T-helper 2 cell treated with Interferon-gamma antibody and Interleukin-4, amounts not matched to agents 5 μg/mL and 100 μg/mL, for 36 hours (primary cell): ENCODE measurements around the gene COL9A3.

Source experiments
- DNase-seq: peaks from one replicate; pipeline ENCODE4 v3.0.0; 2021; ENCODE audit warnings: low spot score
- H3K27ac Mint-ChIP-seq: one replicate; pipeline ENCODE4 v1.8.0; 2021; ENCODE audit warnings: mild to moderate bottlenecking, mixed read lengths
- H3K27me3 Mint-ChIP-seq: one replicate; pipeline ENCODE4 v1.8.0; 2021; ENCODE audit warnings: low read depth, mixed read lengths
- H3K36me3 Mint-ChIP-seq: one replicate; pipeline ENCODE4 v1.8.0; 2021; ENCODE audit warnings: low read depth, mixed read lengths
- H3K4me1 Mint-ChIP-seq: one replicate; pipeline ENCODE4 v1.8.0; 2021; ENCODE audit warnings: low read depth, mixed read lengths
- H3K4me3 Mint-ChIP-seq: one replicate; pipeline ENCODE4 v1.8.0; 2022; ENCODE audit warnings: mild to moderate bottlenecking, moderate library complexity, mixed read lengths
- H3K9me3 Mint-ChIP-seq: one replicate; pipeline ENCODE4 v1.8.0; 2021; ENCODE audit warnings: mixed read lengths

Gene COL9A3

GRCh38 chr20:62832212-62832922 lies 15.5 kb downstream of the COL9A3 start:
- peak; percentile 44 for DNase-seq
- no peaks in the 10 kb centered on the region for H3K27me3 Mint-ChIP-seq
- H3K4me3 Mint-ChIP-seq = peak overlapping the region; percentile 28
- peaks cover 8% of the 10 kb centered on the region for H3K4me1 Mint-ChIP-seq
- no peaks in the 10 kb centered on the region for H3K9me3 Mint-ChIP-seq
- no peaks in the 10 kb centered on the region for H3K36me3 Mint-ChIP-seq
- peak overlapping the region; percentile 52 for H3K27ac Mint-ChIP-seq

DNA sequence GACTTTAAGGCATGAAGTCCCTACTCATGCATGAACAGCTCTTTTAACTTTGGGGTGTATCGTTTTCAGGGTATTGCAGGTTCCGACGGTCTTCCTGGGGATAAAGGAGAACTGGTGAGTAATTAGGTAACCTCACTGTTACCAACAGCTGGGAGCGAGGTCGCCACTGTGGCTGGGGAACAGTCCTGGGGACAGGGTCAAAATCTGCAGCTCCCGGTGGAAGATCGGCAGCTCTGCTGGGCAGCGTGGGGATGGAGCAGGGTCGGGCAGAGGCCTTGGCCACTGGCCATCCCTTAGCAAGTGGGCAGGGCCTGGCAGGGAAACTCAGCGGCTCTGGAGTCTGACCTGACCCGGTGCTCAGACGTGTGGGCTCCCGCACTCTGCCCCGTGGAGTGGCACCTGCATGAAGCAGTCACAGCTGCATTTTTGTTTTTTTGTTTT lies 16.1 kb downstream of the COL9A3 start:
- peak overlapping the region; percentile 28 for H3K4me3 Mint-ChIP-seq

DNA sequence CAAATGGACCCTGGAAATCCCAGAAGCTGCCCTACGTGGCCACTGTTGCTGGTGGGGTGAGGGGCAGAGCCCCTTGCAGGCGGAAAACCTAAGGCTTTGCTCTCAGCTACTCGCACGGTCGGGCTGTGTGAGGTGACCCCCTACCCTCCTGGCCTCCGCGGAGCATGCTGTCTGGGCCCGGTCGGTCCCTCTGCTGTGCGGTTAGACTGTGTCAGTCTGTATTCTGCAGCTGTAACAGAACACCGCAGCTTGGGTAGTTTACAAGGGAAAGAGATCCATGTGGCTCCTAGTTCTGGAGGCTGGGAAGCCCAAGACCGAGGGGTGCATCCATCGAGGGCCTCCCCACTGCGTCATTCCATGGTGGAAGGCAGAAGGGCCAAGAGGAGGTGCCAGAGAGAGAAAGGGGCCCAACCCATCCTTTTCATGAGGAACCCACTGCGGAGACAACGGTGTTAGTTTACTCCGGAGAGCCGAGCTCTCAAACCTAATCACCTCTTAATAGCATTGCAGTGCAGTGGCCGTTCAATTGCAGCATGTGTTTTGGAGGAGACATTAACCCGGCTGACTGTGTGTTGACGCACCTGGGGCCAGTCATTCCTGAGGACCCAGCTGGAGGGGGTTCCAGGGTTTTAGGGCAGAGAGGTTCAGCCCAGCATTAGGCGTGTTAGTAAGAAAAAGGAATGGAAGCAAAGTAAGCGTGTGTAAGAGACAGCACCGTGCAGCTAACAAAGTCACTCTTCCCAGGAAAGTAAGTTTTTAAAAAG lies 18.3 kb downstream of the COL9A3 start:
- no peak overlapping the region for H3K27ac Mint-ChIP-seq
- H3K27me3 Mint-ChIP-seq = no peaks in the 10 kb centered on the region
- H3K4me1 Mint-ChIP-seq = peaks cover 8% of the 10 kb centered on the region
- no peak overlapping the region for H3K4me3 Mint-ChIP-seq
- no peaks in the 10 kb centered on the region for H3K9me3 Mint-ChIP-seq
- H3K36me3 Mint-ChIP-seq = no peaks in the 10 kb centered on the region
- DNase-seq = no peak

More for the DNA sequence above, 16.1 kb downstream of the COL9A3 start:
- H3K27me3 Mint-ChIP-seq = no peaks in the 10 kb centered on the region
- no peaks in the 10 kb centered on the region for H3K36me3 Mint-ChIP-seq
- no peaks in the 10 kb centered on the region for H3K9me3 Mint-ChIP-seq
- H3K4me1 Mint-ChIP-seq = peaks cover 8% of the 10 kb centered on the region
- no peak for DNase-seq
- H3K27ac Mint-ChIP-seq = no peak overlapping the region

DNA sequence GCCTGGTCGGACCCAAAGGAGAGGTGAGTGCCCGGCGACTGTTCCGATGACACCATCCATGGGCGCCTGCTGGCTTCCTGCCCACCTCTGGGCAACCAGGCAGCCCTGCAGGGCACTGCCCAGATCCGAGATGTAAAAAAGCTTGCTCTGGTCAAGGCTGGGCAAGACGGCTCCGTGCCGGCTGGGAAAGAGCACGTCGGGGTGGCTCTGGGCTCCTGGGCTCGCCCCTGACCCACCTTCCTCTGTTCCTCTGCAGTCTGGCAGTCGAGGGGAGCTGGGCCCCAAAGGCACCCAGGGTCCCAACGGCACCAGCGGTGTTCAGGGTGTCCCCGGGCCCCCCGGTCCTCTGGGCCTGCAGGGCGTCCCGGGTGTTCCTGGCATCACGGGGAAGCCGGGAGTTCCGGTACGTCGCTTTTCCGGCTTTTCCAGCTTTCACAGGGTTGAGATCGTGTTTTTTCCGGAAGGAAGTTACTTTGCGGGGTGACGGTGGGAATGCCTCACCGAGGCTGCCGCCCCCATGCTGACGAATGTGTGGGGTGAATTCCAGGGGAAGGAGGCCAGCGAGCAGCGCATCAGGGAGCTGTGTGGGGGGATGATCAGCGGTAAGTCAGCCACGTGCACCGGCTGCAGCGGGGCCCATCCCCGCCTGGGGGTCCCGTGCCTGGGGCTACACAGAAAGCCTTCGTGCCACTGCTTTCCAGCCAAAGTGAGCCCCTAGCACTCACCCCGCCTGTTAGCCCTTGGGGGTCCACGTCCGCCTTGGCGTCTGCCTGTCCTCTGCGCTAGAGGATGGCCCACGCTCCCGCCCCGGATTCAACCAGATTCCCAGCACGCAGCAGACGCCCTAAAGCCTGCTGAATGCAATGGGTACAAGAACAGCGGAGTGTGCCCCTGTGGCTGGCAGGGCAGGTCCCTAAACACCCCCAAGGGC lies 19.3 kb downstream of the COL9A3 start:
- Mint-ChIP-seq H3K27me3 (no peaks in the 10 kb centered on the region), H3K9me3 (no peaks in the 10 kb centered on the region), H3K4me3 (no peak overlapping the region), H3K27ac (no peak overlapping the region), H3K36me3 (no peaks in the 10 kb centered on the region), H3K4me1 (peaks cover 8% of the 10 kb centered on the region)
- no peak for DNase-seq

DNA sequence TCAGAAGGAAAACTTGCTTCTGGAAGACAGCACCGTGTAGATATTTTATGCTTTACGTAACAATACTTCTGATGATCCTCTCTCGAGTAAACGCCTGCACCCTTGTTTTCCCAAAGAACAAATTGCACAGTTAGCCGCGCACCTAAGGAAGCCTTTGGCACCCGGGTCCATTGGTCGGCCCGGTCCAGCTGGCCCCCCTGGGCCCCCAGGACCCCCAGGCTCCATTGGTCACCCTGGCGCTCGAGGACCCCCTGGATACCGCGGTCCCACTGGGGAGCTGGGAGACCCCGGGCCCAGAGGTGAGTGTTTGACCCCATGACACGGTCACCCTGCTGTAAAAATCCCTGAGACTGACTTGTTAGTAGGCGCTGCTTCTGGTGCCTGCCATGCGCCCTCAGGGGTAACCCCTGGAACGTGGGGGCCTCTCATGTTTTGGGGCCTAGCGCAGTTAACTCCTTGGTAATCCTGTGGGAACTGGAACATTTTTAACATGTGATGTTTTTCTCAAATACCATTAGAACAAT lies 20.2 kb downstream of the COL9A3 start:
- H3K4me1 Mint-ChIP-seq = peaks cover 8% of the 10 kb centered on the region
- H3K4me3 Mint-ChIP-seq = no peak overlapping the region
- no peaks in the 10 kb centered on the region for H3K9me3 Mint-ChIP-seq
- no peak overlapping the region for H3K27ac Mint-ChIP-seq
- DNase-seq = no peak
- H3K27me3 Mint-ChIP-seq = no peaks in the 10 kb centered on the region
- H3K36me3 Mint-ChIP-seq = no peaks in the 10 kb centered on the region

GRCh38 chr20:62837790-62838127 lies 20.9 kb downstream of the COL9A3 start:
- H3K4me1 Mint-ChIP-seq = peaks cover 2% of the 10 kb centered on the region
- no peaks in the 10 kb centered on the region for H3K36me3 Mint-ChIP-seq
- no peak overlapping the region for H3K27ac Mint-ChIP-seq
- no peak overlapping the region for H3K4me3 Mint-ChIP-seq
- no peak for DNase-seq
- H3K27me3 Mint-ChIP-seq = no peaks in the 10 kb centered on the region
- H3K9me3 Mint-ChIP-seq = no peaks in the 10 kb centered on the region

- no peak for DNase-seq
- H3K4me3 Mint-ChIP-seq = no peak overlapping the region
- H3K27ac Mint-ChIP-seq = no peak overlapping the region
These were observed 21.5 kb downstream of the COL9A3 start for GRCh38 chr20:62838128-62838891.

GRCh38 chr20:62839261-62839660 lies 22.4 kb downstream of the COL9A3 start:
- Mint-ChIP-seq H3K4me3 (no peak overlapping the region), H3K27me3 (no peaks in the 10 kb centered on the region), H3K36me3 (peaks cover 2% of the 10 kb centered on the region), H3K4me1 (no peaks in the 10 kb centered on the region), H3K27ac (no peak overlapping the region), H3K9me3 (no peaks in the 10 kb centered on the region)
- no peak for DNase-seq

More at GRCh38 chr20:62838128-62838891, 21.5 kb downstream of the COL9A3 start:
- no peaks in the 10 kb centered on the region for H3K4me1 Mint-ChIP-seq
- no peaks in the 10 kb centered on the region for H3K9me3 Mint-ChIP-seq
- no peaks in the 10 kb centered on the region for H3K27me3 Mint-ChIP-seq
- H3K36me3 Mint-ChIP-seq = no peaks in the 10 kb centered on the region

DNA sequence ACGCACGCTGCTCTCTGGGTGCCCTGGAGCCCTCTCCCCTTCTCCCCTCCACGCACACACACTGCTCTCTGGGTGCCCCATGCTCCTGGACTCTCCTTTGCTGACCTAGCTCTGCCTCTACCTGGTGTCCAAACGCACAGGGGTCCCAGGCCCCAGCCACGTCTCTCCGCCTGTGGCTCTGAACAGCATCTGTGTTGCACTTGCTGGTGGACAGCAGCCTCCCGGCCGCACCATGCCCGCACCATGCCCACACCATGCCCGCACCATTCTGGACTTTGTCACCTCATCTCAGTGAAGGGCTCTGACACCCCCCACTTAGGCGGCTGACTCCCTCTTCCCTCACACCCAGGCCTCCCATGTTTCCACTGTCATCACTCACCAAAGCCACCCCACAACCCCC lies 23.0 kb downstream of the COL9A3 start:
- no peak overlapping the region for H3K27ac Mint-ChIP-seq

GRCh38 chr20:62840244-62841197 lies 23.7 kb downstream of the COL9A3 start:
- no peak for DNase-seq
- no peaks in the 10 kb centered on the region for H3K4me1 Mint-ChIP-seq
- peaks cover 2% of the 10 kb centered on the region for H3K36me3 Mint-ChIP-seq
- no peaks in the 10 kb centered on the region for H3K9me3 Mint-ChIP-seq
- H3K27ac Mint-ChIP-seq = no peak overlapping the region
- no peaks in the 10 kb centered on the region for H3K27me3 Mint-ChIP-seq
- no peak overlapping the region for H3K4me3 Mint-ChIP-seq

More for the DNA sequence above, 23.0 kb downstream of the COL9A3 start:
- Mint-ChIP-seq H3K4me1 (no peaks in the 10 kb centered on the region), H3K36me3 (peaks cover 2% of the 10 kb centered on the region), H3K27me3 (no peaks in the 10 kb centered on the region), H3K9me3 (no peaks in the 10 kb centered on the region), H3K4me3 (no peak overlapping the region)
- no peak for DNase-seq

DNA sequence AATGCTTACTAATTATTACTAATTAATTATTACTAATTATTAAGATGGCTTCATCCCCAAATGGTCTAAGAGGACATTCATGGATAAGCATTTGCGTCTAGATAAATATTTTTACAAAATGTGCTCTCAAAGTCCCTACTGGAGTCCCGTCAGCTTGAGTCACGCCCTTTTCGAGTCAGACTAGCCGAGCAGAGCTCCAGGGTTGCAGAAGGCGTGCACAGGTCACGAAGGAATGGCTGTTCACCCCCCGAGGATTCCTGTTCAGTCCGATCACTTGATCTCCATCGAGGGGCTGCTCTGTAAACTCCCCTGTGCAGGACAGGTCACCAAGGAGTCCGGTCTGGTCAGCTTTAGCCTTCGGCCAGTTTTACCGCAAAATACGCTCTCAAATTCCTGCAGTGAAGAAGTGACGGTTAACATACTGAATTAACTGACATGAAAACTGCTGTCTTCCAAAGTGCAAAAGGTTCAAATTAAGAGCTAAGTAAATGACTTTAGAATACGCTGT lies 24.9 kb downstream of the COL9A3 start:
- H3K4me1 Mint-ChIP-seq = no peaks in the 10 kb centered on the region
- DNase-seq = no peak
- H3K27ac Mint-ChIP-seq = no peak overlapping the region
- peaks cover 2% of the 10 kb centered on the region for H3K36me3 Mint-ChIP-seq
- no peaks in the 10 kb centered on the region for H3K27me3 Mint-ChIP-seq
- no peaks in the 10 kb centered on the region for H3K9me3 Mint-ChIP-seq
- H3K4me3 Mint-ChIP-seq = no peak overlapping the region

DNA sequence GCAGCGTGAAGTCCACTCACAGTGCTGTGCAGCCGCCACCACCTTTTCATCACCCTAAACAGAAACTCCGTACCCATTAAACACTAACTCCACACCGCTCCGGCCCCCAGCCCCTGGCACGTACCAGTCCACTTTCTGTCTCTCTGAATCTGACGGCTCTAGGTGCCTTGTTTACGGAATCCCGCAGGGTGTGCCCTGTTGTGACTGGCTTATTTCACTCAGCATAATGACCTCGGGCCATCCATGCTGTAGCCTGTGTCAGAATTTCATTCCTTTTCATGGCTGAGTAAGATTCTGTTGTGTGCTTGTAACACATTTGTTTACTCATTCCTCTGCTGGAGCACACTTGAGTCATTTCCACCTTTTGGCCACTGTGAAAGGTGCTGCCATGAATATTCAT lies 26.8 kb downstream of the COL9A3 start:
- DNase-seq = no peak
- no peaks in the 10 kb centered on the region for H3K4me1 Mint-ChIP-seq
- H3K36me3 Mint-ChIP-seq = peaks cover 2% of the 10 kb centered on the region
- no peaks in the 10 kb centered on the region for H3K27me3 Mint-ChIP-seq
- no peak overlapping the region for H3K4me3 Mint-ChIP-seq
- no peak overlapping the region for H3K27ac Mint-ChIP-seq
- no peaks in the 10 kb centered on the region for H3K9me3 Mint-ChIP-seq
